ENCODE results near the gene FSIP1. TPM values are rescaled to one million over a fixed set of nuclear protein-coding genes. Genes with fewer than 3 reads are reported as not detected.

The FSIP1 gene
- total RNA-seq, 1 experiment from 2014 or later: 1.3 TPM

GRCh38 chr15:39720081-39720480 is 62.6 kb downstream of the FSIP1 start:
- peaks cover 48% of the 10 kb centered on the region for H3K4me1 Mint-ChIP-seq (ENCODE audit: low read depth, unreplicated experiment)
- H3K36me3 Mint-ChIP-seq (ENCODE audit: insufficient read depth, unreplicated experiment): peaks cover 10% of the 10 kb centered on the region
- peak overlapping the region; percentile 94 for H3K27ac Mint-ChIP-seq (ENCODE audit: unreplicated experiment)
- DNase-seq: no peak
- ChIA-PET POLR2A (no interaction called here), CTCF (no interaction called here)
- Histone ChIP-seq H3K27me3 (replicated peaks; ENCODE audit: control insufficient read depth, insufficient read depth, low read length) (no peaks in the 10 kb centered on the region), H3K4me3 (ENCODE audit: low read depth, low read length) (no peak overlapping the region), H3K9me3 (peaks cover 10% of the 10 kb centered on the region; the same call in 1 of the 2 replicates), H3K4me1 (peaks cover 67% of the 10 kb centered on the region), H3K36me3 (ENCODE audit: control insufficient read depth, insufficient read depth, low read length) (no peaks in the 10 kb centered on the region)
- no peaks in the 10 kb centered on the region for H3K9me3 Mint-ChIP-seq (ENCODE audit: unreplicated experiment)
- no peak overlapping the region for H3K4me3 Mint-ChIP-seq (ENCODE audit: unreplicated experiment)
- H3K27me3 Mint-ChIP-seq (ENCODE audit: insufficient read depth, unreplicated experiment): no peaks in the 10 kb centered on the region
- TF ChIP-seq, protein P1, sequence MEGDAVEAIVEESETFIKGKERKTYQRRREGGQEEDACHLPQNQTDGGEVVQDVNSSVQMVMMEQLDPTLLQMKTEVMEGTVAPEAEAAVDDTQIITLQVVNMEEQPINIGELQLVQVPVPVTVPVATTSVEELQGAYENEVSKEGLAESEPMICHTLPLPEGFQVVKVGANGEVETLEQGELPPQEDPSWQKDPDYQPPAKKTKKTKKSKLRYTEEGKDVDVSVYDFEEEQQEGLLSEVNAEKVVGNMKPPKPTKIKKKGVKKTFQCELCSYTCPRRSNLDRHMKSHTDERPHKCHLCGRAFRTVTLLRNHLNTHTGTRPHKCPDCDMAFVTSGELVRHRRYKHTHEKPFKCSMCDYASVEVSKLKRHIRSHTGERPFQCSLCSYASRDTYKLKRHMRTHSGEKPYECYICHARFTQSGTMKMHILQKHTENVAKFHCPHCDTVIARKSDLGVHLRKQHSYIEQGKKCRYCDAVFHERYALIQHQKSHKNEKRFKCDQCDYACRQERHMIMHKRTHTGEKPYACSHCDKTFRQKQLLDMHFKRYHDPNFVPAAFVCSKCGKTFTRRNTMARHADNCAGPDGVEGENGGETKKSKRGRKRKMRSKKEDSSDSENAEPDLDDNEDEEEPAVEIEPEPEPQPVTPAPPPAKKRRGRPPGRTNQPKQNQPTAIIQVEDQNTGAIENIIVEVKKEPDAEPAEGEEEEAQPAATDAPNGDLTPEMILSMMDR (IDR thresholded peaks at IDR 0.05; ENCODE audit: insufficient read depth in 1 of 2, low read depth in 1 of 2, low read length in 1 of 2, severe bottlenecking in 1 of 2, unreplicated experiment in 1 of 2): no peak
- intact Hi-C loops (cut with micrococcal nuclease; ENCODE audit: unreplicated experiment): loop anchor here (2.0 to 5.0 kb wide), 2 partner anchors 17 to 448 kb away; no protein-coding TSS in a partner anchor
- BruUV-seq (replicated peaks): no TSS peak

- peaks cover 50% of the 10 kb centered on the region for H3K4me1 Mint-ChIP-seq (ENCODE audit: low read depth, unreplicated experiment)
- TF ChIP-seq, protein P1 (IDR thresholded peaks at IDR 0.05; ENCODE audit: insufficient read depth in 1 of 2, low read depth in 1 of 2, low read length in 1 of 2, severe bottlenecking in 1 of 2, unreplicated experiment in 1 of 2): no peak
- peak overlapping the region; percentile 94 for H3K27ac Mint-ChIP-seq (ENCODE audit: unreplicated experiment)
- no peak overlapping the region for H3K4me3 Mint-ChIP-seq (ENCODE audit: unreplicated experiment)
- Histone ChIP-seq H3K4me3 (ENCODE audit: low read depth, low read length) (no peak overlapping the region), H3K27me3 (replicated peaks; ENCODE audit: control insufficient read depth, insufficient read depth, low read length) (no peaks in the 10 kb centered on the region), H3K9me3 (peaks cover 10% of the 10 kb centered on the region; the same call in 1 of the 2 replicates), H3K36me3 (ENCODE audit: control insufficient read depth, insufficient read depth, low read length) (no peaks in the 10 kb centered on the region), H3K4me1 (peaks cover 68% of the 10 kb centered on the region)
- DNase-seq: no peak
- intact Hi-C loops (cut with micrococcal nuclease; ENCODE audit: unreplicated experiment): no loop called here
- peaks cover 10% of the 10 kb centered on the region for H3K36me3 Mint-ChIP-seq (ENCODE audit: insufficient read depth, unreplicated experiment)
- no TSS peak for BruUV-seq (replicated peaks)
- H3K27me3 Mint-ChIP-seq (ENCODE audit: insufficient read depth, unreplicated experiment): no peaks in the 10 kb centered on the region
- H3K9me3 Mint-ChIP-seq (ENCODE audit: unreplicated experiment): no peaks in the 10 kb centered on the region
- POLR2A ChIA-PET: no interaction called here
- CTCF ChIA-PET: no interaction called here
Measured at GRCh38 chr15:39719109-39719508, 63.5 kb downstream of the FSIP1 start.

DNA sequence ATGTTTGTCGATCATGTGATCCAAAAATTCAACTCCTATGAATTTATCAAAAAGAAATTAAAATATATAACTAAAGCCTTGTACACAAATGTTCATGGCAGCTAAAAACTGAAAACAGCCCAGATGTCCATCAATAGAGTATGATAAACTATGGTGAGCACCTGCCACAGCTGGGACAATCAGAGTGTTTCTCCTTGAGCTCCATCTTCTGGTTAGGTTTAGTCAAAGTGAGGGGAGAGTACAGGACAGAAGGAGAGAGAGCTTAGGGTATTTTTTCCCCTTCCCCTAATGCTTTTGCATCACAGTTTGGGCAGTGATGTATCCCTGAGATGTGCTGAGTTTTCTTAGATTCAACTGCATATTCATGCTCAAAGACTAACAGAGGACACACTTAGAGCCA is 65.5 kb downstream of the FSIP1 start:
- H3K4me3 ChIP-seq (ENCODE audit: low read depth, low read length): no peak overlapping the region
- TF ChIP-seq, protein P1 (IDR thresholded peaks at IDR 0.05; ENCODE audit: insufficient read depth in 1 of 2, low read depth in 1 of 2, low read length in 1 of 2, severe bottlenecking in 1 of 2, unreplicated experiment in 1 of 2): no peak
- no peaks in the 10 kb centered on the region for H3K36me3 ChIP-seq (ENCODE audit: control insufficient read depth, insufficient read depth, low read length)
- Mint-ChIP-seq H3K4me3 (ENCODE audit: unreplicated experiment) (no peak overlapping the region), H3K27me3 (ENCODE audit: insufficient read depth, unreplicated experiment) (no peaks in the 10 kb centered on the region), H3K27ac (ENCODE audit: unreplicated experiment) (peak overlapping the region; percentile 94), H3K9me3 (ENCODE audit: unreplicated experiment) (no peaks in the 10 kb centered on the region), H3K36me3 (ENCODE audit: insufficient read depth, unreplicated experiment) (peaks cover 10% of the 10 kb centered on the region), H3K4me1 (ENCODE audit: low read depth, unreplicated experiment) (peaks cover 44% of the 10 kb centered on the region)
- intact Hi-C loops (cut with micrococcal nuclease; ENCODE audit: unreplicated experiment): loop anchor here (1.0 kb wide), 1 partner anchor 31 kb away; no protein-coding TSS in a partner anchor
- ChIA-PET CTCF (interaction anchor here (0.6 to 1.5 kb wide), 7 partner anchors 9 to 133 kb away, joined by 3 to 12 read pairs (median 4); no protein-coding TSS in a partner anchor), POLR2A (no interaction called here)
- peaks cover 58% of the 10 kb centered on the region for H3K4me1 ChIP-seq
- no TSS peak for BruUV-seq (replicated peaks)
- peaks cover 10% of the 10 kb centered on the region; the same call in 1 of the 2 replicates for H3K9me3 ChIP-seq
- DNase-seq: no peak
- H3K27me3 ChIP-seq (replicated peaks; ENCODE audit: control insufficient read depth, insufficient read depth, low read length): no peaks in the 10 kb centered on the region

Data from Caco-2 (cell line).